D721Med (cell line): ENCODE results near the gene PASD1.

ENCODE experiments used
- DNase-seq: peaks from one replicate; pipeline ENCODE4 v3.0.0; 2011; ENCODE audit warnings: low spot score; ENCODE audit not compliant: insufficient read length
- FAIRE-seq: peaks from 2 replicates; lab custom pipeline; 2011; peaks lifted over from hg19 to GRCh38; lab: Jason Lieb, UNC
- TF ChIP-seq, protein P1 (sequence below): IDR thresholded peaks from 2 replicates; pipeline ENCODE4 v1.5.1; 2012; ENCODE audit warnings: mild to moderate bottlenecking, control low read depth; ENCODE audit not compliant: insufficient read depth; ENCODE audit errors: missing control alignments

PASD1 gene

DNA sequence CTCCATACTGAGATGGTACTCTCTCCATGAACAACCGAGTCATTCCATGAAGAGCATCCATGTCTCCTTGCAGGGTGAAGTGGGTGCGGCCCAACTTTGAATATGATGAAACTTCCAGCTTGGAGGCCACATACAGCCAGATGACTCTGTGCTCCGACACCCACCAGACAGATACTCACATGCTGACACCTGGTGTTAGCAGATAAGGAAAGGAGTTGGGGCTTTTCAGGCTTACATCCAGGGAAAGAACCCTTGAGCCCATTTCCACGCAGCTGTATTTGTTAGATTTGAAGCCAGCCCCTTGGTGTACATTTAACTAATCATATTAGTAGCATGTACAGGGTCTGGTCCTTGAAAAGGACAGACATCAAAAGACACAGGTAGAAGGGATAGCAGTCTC lies 69.7 kb downstream of the PASD1 start:
- DNase-seq (no peak), FAIRE-seq (no peak)
- TF ChIP-seq, protein P1, sequence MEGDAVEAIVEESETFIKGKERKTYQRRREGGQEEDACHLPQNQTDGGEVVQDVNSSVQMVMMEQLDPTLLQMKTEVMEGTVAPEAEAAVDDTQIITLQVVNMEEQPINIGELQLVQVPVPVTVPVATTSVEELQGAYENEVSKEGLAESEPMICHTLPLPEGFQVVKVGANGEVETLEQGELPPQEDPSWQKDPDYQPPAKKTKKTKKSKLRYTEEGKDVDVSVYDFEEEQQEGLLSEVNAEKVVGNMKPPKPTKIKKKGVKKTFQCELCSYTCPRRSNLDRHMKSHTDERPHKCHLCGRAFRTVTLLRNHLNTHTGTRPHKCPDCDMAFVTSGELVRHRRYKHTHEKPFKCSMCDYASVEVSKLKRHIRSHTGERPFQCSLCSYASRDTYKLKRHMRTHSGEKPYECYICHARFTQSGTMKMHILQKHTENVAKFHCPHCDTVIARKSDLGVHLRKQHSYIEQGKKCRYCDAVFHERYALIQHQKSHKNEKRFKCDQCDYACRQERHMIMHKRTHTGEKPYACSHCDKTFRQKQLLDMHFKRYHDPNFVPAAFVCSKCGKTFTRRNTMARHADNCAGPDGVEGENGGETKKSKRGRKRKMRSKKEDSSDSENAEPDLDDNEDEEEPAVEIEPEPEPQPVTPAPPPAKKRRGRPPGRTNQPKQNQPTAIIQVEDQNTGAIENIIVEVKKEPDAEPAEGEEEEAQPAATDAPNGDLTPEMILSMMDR = no peak

GRCh38 chrX:151634937-151635336 lies 71.5 kb downstream of the PASD1 start:
- TF ChIP-seq, protein P1 = no peak
- no peak for FAIRE-seq

DNA sequence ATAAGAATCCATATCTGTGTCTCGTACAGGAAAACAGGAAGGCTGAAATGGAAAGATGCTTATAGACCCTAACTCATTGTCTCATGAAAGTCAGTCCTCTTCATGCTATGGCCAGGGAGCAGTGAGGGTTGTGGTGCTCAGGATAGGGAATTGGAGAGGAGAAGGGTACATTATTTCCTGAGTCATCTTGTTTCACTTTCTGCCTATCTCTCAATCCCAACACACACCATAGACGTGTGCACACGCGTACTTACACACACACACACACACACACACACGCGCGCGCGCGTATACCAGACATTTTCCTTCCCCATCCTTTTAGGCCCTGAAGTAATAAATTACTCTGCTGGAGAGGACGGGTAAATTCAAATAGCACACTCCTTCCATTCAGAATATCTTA lies 78.1 kb downstream of the PASD1 start:
- no peak for DNase-seq
- TF ChIP-seq, protein P1 = no peak
- no peak for FAIRE-seq

More at GRCh38 chrX:151634937-151635336, 71.5 kb downstream of the PASD1 start:
- no peak for DNase-seq

DNA sequence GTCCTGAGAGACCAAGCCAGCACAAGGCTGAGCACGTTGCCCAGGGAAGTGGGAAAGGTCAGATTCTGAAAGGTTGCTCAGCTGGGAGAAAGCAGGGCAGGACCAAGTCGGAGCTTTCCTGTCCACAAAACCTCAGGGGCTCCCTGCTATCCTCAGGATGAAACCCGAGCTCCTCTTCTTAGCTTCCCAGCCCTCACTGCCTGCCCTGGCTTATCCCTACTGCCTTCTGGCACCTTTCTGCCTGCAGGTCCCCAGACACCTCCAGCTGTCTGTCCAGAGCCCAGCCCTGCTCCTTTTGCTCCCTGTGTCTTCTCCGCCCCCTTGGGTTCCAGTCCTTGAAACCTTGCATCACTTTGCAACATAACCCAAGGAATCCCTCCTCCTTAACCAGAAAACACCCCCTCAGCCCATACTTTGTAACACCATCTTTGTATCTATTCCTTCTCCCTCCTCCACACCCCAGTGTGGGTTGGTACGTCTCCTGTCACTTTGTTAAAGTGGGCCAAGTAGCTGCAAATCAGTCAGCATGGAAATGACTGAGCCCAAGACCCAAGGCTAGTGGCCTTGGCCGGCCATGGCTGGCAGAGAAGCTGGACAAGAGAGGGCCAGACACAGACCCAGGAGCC lies 111.8 kb downstream of the PASD1 start:
- DNase-seq (no peak), FAIRE-seq (no peak)
- TF ChIP-seq, protein P1 = no peak

DNA sequence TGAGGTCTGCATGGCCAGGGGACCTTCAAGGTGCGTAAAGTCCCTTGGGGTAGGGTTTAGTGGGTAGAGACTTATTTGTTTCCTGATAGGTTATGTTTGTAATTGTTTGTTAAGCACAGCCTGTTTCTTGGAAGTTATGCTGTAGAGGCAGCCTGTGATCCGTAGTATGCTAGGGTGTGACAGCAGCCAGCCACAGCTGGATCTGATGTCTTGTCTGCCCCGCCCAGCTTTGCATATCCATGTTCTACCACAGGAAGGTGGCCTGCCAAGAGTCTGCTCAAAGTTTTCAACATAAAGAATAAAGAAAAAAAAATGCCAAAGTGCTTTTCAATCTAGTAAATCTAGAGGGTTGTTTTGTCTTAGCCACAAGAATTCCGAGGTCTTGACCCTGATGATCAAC lies 112.7 kb downstream of the PASD1 start:
- TF ChIP-seq, protein P1 = no peak
- no peak for FAIRE-seq
- no peak for DNase-seq

- DNase-seq (no peak), FAIRE-seq (no peak)
- TF ChIP-seq, protein P1 = no peak
Measured at GRCh38 chrX:151679798-151680402, 116.4 kb downstream of the PASD1 start.

DNA sequence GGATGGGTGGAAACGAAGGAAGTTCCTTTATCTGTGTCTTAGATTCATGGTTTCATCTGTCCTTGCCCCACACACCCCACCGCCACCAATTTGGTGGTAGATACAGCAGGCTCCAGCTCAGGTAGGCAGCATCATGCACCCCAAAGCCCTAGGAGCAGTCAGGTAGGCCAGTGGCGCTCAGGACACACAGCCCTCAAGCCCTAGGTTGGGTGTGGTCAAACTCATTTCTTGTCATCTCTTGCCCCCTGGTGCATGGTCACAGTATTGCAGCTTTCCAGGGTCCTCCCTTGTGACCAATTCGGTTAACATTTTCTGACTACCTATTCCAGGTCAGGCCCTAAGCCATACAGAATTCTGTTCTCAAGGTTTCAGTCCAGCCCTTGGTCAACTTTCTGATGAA lies 117.3 kb downstream of the PASD1 start:
- DNase-seq (no peak), FAIRE-seq (no peak)
- TF ChIP-seq, protein P1 = peak; percentile 64
